Stimulated activated CD4-positive, alpha-beta T cell treated with anti-CD3 and anti-CD28 coated beads, Interleukin-12 subunit alpha, Interleukin-12 subunit beta, amount 100 ng/mL, for 48 hours (primary cell): Measurements from ENCODE around the gene SOX9.
"Not testable (repeated sequence)": the region's sequence is repeated elsewhere in the genome, so short reads cannot be mapped to it uniquely, and the experiment has no call there.

ENCODE experiments used
- DNase-seq, 3 donors: peaks; one replicate each; pipeline ENCODE4 v3.0.0-alpha.2; 2020; ENCODE audit warnings: low read depth in 2 of 3, low spot score in 1 of 3

SOX9 gene

GRCh38 chr17:72125742-72126141 lies 4.9 kb downstream of the SOX9 start:
- no peak for DNase-seq

GRCh38 chr17:72126575-72127486 lies 6.0 kb downstream of the SOX9 start:
- no peak for DNase-seq

- no peak for DNase-seq
Measured at GRCh38 chr17:72128039-72128438, 7.2 kb downstream of the SOX9 start.

GRCh38 chr17:72134608-72135394 lies 14.0 kb downstream of the SOX9 start:
- DNase-seq, result no peak

GRCh38 chr17:72135546-72136325 lies 14.9 kb downstream of the SOX9 start:
- no peak for DNase-seq

- no peak for DNase-seq
Measured at GRCh38 chr17:72136692-72137091, 15.9 kb downstream of the SOX9 start.

GRCh38 chr17:72137161-72137560 lies 16.3 kb downstream of the SOX9 start:
- no peak for DNase-seq

GRCh38 chr17:72139212-72139611 lies 18.4 kb downstream of the SOX9 start:
- no peak for DNase-seq

GRCh38 chr17:72141336-72141735 lies 20.5 kb downstream of the SOX9 start:
- no peak for DNase-seq

GRCh38 chr17:72142097-72142496 lies 21.3 kb downstream of the SOX9 start:
- not testable (repeated sequence) for DNase-seq

GRCh38 chr17:72142614-72143013 lies 21.8 kb downstream of the SOX9 start:
- DNase-seq, result no peak

GRCh38 chr17:72143245-72143644 lies 22.4 kb downstream of the SOX9 start:
- DNase-seq, result no peak

GRCh38 chr17:72144101-72144500 lies 23.3 kb downstream of the SOX9 start:
- DNase-seq, result no peak

GRCh38 chr17:72145562-72145961 lies 24.7 kb downstream of the SOX9 start:
- no peak for DNase-seq

- no peak for DNase-seq
Measured at GRCh38 chr17:72145962-72146361, 25.1 kb downstream of the SOX9 start.

- no peak for DNase-seq
Measured at GRCh38 chr17:72146371-72146770, 25.6 kb downstream of the SOX9 start.

- no peak for DNase-seq
Measured at GRCh38 chr17:72150632-72151460, 30.0 kb downstream of the SOX9 start.

GRCh38 chr17:72151565-72152386 lies 31.0 kb downstream of the SOX9 start:
- DNase-seq, result no peak

- no peak for DNase-seq
Measured at GRCh38 chr17:72152387-72152929, 31.6 kb downstream of the SOX9 start.
